Parathyroid adenoma (tissue), 2 donors: Measurements from ENCODE around the gene CAMTA1.

Experiments
- H2AFZ ChIP-seq: fragments of 300-600 bp; sonication (generic); one replicate; pipeline ENCODE4 v1.7.0; 2017; ENCODE audit warnings: antibody characterized with exemption, mild to moderate bottlenecking
- H3K27ac ChIP-seq: fragments of 300-600 bp; sonication (generic); one replicate; pipeline ENCODE4 v1.7.0; 2017
- H3K27me3 ChIP-seq: fragments of 300-600 bp; sonication (generic); one replicate; pipeline ENCODE4 v1.7.0; 2017; ENCODE audit warnings: low read length; ENCODE audit not compliant: control insufficient read depth, insufficient read depth
- H3K36me3 ChIP-seq: fragments of 300-600 bp; sonication (generic); one replicate; pipeline ENCODE4 v1.7.0; 2017; ENCODE audit warnings: low read length; ENCODE audit not compliant: control insufficient read depth, insufficient read depth
- H3K4me1 ChIP-seq: fragments of 300-600 bp; sonication (generic); one replicate; pipeline ENCODE4 v1.7.0; 2017; ENCODE audit warnings: control low read depth
- H3K4me2 ChIP-seq: fragments of 300-600 bp; sonication (generic); one replicate; pipeline ENCODE4 v1.7.0; 2017; ENCODE audit warnings: low read length
- H3K4me3 ChIP-seq: fragments of 300-600 bp; sonication (generic); one replicate; pipeline ENCODE4 v1.7.0; 2017; ENCODE audit warnings: low read depth, low read length
- H3K79me2 ChIP-seq: fragments of 300-600 bp; sonication (generic); one replicate; pipeline ENCODE4 v1.7.0; 2017; ENCODE audit warnings: control low read depth
- H3K9ac ChIP-seq: fragments of 300-600 bp; sonication (generic); one replicate; pipeline ENCODE4 v1.7.0; 2017; ENCODE audit warnings: mild to moderate bottlenecking
- H3K9me3 ChIP-seq: fragments of 300-600 bp; sonication (generic); one replicate; pipeline ENCODE4 v1.7.0; 2017; ENCODE audit warnings: low read length; ENCODE audit not compliant: control insufficient read depth
- CTCF ChIP-seq: fragments of 300-600 bp; sonication (generic); IDR thresholded peaks from one replicate; pipeline ENCODE4 v1.7.0; 2017; ENCODE audit warnings: antibody characterized with exemption, mild to moderate bottlenecking
- donor health status: primary hyperparathyroidism.

Gene CAMTA1

DNA sequence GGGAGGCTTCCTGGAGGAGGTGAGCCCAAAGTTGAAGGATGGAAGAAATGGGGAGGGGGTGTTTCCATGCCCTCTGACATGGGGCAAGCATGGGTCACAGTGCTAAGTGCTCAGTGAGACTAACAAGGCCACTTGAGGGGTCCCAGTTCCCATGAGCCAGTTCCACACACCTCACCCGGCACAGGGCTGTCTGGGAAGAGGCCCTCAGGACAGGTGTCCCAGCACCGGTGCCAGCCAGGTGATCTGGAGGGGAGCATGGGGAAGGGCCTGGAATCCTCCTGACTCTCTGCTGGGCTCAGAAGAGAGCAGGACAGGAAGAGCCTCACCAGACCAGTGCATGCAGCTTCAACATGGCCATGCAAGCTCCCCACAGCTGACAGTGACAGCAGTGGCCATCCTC lies 691.1 kb downstream of the CAMTA1 start:
- TF ChIP-seq CTCF: no peak
- H3K36me3 ChIP-seq: no peaks in the 10 kb centered on the region
- no peak overlapping the region for H3K27ac ChIP-seq
- H2AFZ ChIP-seq: no peak overlapping the region
- H3K4me3 ChIP-seq: no peak overlapping the region
- H3K4me2 ChIP-seq: no peak overlapping the region
- H3K4me1 ChIP-seq: no peaks in the 10 kb centered on the region
- H3K9ac ChIP-seq: no peak overlapping the region
- no peaks in the 10 kb centered on the region for H3K9me3 ChIP-seq
- H3K79me2 ChIP-seq: no peaks in the 10 kb centered on the region
- no peaks in the 10 kb centered on the region for H3K27me3 ChIP-seq

- no peak overlapping the region for H3K9ac ChIP-seq
- H3K27ac ChIP-seq: no peak overlapping the region
- no peaks in the 10 kb centered on the region for H3K79me2 ChIP-seq
- H3K9me3 ChIP-seq: no peaks in the 10 kb centered on the region
- H3K27me3 ChIP-seq: no peaks in the 10 kb centered on the region
- no peak overlapping the region for H3K4me2 ChIP-seq
- TF ChIP-seq CTCF: no peak
- H3K4me1 ChIP-seq: no peaks in the 10 kb centered on the region
- no peak overlapping the region for H2AFZ ChIP-seq
- H3K36me3 ChIP-seq: no peaks in the 10 kb centered on the region
- no peak overlapping the region for H3K4me3 ChIP-seq
Observed at GRCh38 chr1:7476861-7477547, 691.8 kb downstream of the CAMTA1 start.

- Histone ChIP-seq H3K27ac (no peak overlapping the region), H3K36me3 (no peaks in the 10 kb centered on the region), H3K9ac (no peak overlapping the region)
Observed at GRCh38 chr1:7477593-7477992, 692.3 kb downstream of the CAMTA1 start.

GRCh38 chr1:7478142-7478790 lies 693.0 kb downstream of the CAMTA1 start:
- Histone ChIP-seq H3K36me3 (no peaks in the 10 kb centered on the region), H3K4me1 (no peaks in the 10 kb centered on the region), H3K9me3 (no peaks in the 10 kb centered on the region), H3K27ac (no peak overlapping the region), H3K79me2 (no peaks in the 10 kb centered on the region), H2AFZ (no peak overlapping the region), H3K9ac (no peak overlapping the region), H3K27me3 (no peaks in the 10 kb centered on the region), H3K4me2 (no peak overlapping the region), H3K4me3 (no peak overlapping the region)
- no peak for TF ChIP-seq CTCF

More at GRCh38 chr1:7477593-7477992, 692.3 kb downstream of the CAMTA1 start:
- Histone ChIP-seq H3K4me3 (no peak overlapping the region), H3K79me2 (no peaks in the 10 kb centered on the region), H3K27me3 (no peaks in the 10 kb centered on the region), H3K9me3 (no peaks in the 10 kb centered on the region), H3K4me1 (no peaks in the 10 kb centered on the region), H2AFZ (no peak overlapping the region), H3K4me2 (no peak overlapping the region)
- no peak for TF ChIP-seq CTCF
